HepG2 (cell line): Measurements from ENCODE around the gene TNFAIP3. TPM values are rescaled to one million over a fixed set of nuclear protein-coding genes. Genes with fewer than 3 reads are reported as not detected.

Source experiments
- AGO1 ChIP-seq: fragments of 200-400 bp; formaldehyde crosslinking; IDR thresholded peaks from 2 replicates; pipeline ENCODE4 v1.6.1; 2017; ENCODE audit warnings: mild to moderate bottlenecking, low read depth, low read length, moderate library complexity; ENCODE audit not compliant: poor library complexity, severe bottlenecking
- AGO2 ChIP-seq: fragments of 200-400 bp; formaldehyde crosslinking; optimal IDR thresholded peaks from 2 replicates; pipeline ENCODE3; 2017; ENCODE audit warnings: mild to moderate bottlenecking, low read depth, low read length, moderate library complexity
- ARID2 ChIP-seq: sonication (generic); formaldehyde crosslinking; IDR thresholded peaks from 2 replicates; pipeline ENCODE4 v1.8.1; 2022; ENCODE audit warnings: mild to moderate bottlenecking, missing genetic modification reagents, borderline replicate concordance
- BRCA1 ChIP-seq: sonication (generic); formaldehyde crosslinking; IDR thresholded peaks from 2 replicates; pipeline ENCODE4 v1.4.0; 2020; ENCODE audit warnings: missing genetic modification reagents
- GABPA ChIP-seq, 2 experiments: IDR thresholded peaks; 2 replicates each; pipeline ENCODE4 v1.6.1; 2011 to 2016; ENCODE audit warnings: low read depth in 2 of 2, low read length in 1 of 2, missing biosample characterization in 1 of 2, missing genetic modification characterization in 1 of 2
- HNF4G ChIP-seq, 2 experiments: sonication (generic) in 1 of 2; formaldehyde crosslinking in 1 of 2; IDR thresholded peaks; 2 replicates each; pipeline versions ENCODE4 v1.4.0 to v1.6.1; 2011 to 2020; ENCODE audit warnings: borderline replicate concordance in 2 of 2, low read depth in 2 of 2, mild to moderate bottlenecking in 2 of 2, low read length in 1 of 2, missing genetic modification reagents in 1 of 2, moderate library complexity in 1 of 2
- NCOA5 ChIP-seq: sonication (generic); formaldehyde crosslinking; IDR thresholded peaks from 2 replicates; pipeline ENCODE4 v1.4.0; 2020; ENCODE audit warnings: missing genetic modification reagents
- NR1H2 ChIP-seq: sonication (generic); formaldehyde crosslinking; IDR thresholded peaks from 2 replicates; pipeline ENCODE4 v1.8.1; 2022; ENCODE audit warnings: low read depth, missing genetic modification reagents, borderline replicate concordance
- POLR2A ChIP-seq, 2 experiments: IDR thresholded peaks; 2 replicates each; pipeline ENCODE4 v1.6.1; 2011; ENCODE audit warnings: low read depth in 2 of 2, low read length in 2 of 2, mild to moderate bottlenecking in 1 of 2, moderate library complexity in 1 of 2; ENCODE audit not compliant: insufficient read depth in 1 of 2
- TEAD3 ChIP-seq: optimal IDR thresholded peaks from 2 replicates; pipeline ENCODE3; 2016; ENCODE audit warnings: borderline replicate concordance
- TFE3 ChIP-seq: IDR thresholded peaks from 2 replicates; pipeline ENCODE4 v1.6.1; 2016
- TIGD3 ChIP-seq: sonication (generic); formaldehyde crosslinking; IDR thresholded peaks from 2 replicates; pipeline ENCODE4 v1.5.1; 2020; ENCODE audit warnings: mild to moderate bottlenecking, missing genetic modification reagents, borderline replicate concordance
- ZBTB4 ChIP-seq: sonication (generic); formaldehyde crosslinking; IDR thresholded peaks from 2 replicates; pipeline ENCODE4 v1.4.0; 2020; ENCODE audit warnings: missing genetic modification reagents, mild to moderate bottlenecking, borderline replicate concordance
- ZNF205 ChIP-seq: IDR thresholded peaks from 2 replicates; pipeline ENCODE4 v1.6.1; 2018; ENCODE audit warnings: missing biosample characterization, missing genetic modification reagents
- ZNF619 ChIP-seq: sonication (generic); formaldehyde crosslinking; IDR thresholded peaks from 2 replicates; pipeline ENCODE4 v1.4.0; 2020; ENCODE audit warnings: mild to moderate bottlenecking, missing genetic modification reagents
- ZNF672 ChIP-seq: sonication (generic); formaldehyde crosslinking; IDR thresholded peaks from 2 replicates; pipeline ENCODE4 v1.8.1; 2022; ENCODE audit warnings: missing genetic modification reagents
- polyA plus RNA-seq, 8 experiments: library from polyadenylated mRNA; depleted of rRNA in 3 of 8; stranded (reverse) in 7 of 8; unstranded in 1 of 8; fragments of >200 nt; fragmentation: Illumina TruSeq in 4 of 8; extraction: Trizol in 4 of 8; gene quantifications; 2 replicates each; pipeline versions ENCODE4 v1.2.1 to v1.2.3, GENCODE V29; 2011 to 2016; ENCODE audit warnings: low read depth in 4 of 8, missing spikeins in 1 of 8, mixed read lengths in 1 of 8; ENCODE audit not compliant: insufficient read depth in 1 of 8
- total RNA-seq, 5 experiments: library from RNA; depleted of rRNA; stranded (reverse); fragments of >200 nt; fragmentation: Illumina TruSeq; extraction: Trizol; gene quantifications; 2 replicates each; pipeline ENCODE4 v1.2.3, GENCODE V29; 2016; ENCODE audit warnings: low read depth in 1 of 5

TNFAIP3 gene
- total and polyA plus RNA-seq, 2 of the 13 experiments (the other 11 are each of a cell fraction or from before 2014, with no cell fraction given) = 28.2 to 47.1 TPM

GRCh38 chr6:137883400-137884148 lies 16.5 kb downstream of the TNFAIP3 start (continued):
- no peak for TF ChIP-seq ZBTB4 (CRISPR knock-in tag)
- TF ChIP-seq GABPA (IDR thresholded peaks at IDR 0.05; ENCODE audit: low read depth, low read length) = no peak
- TF ChIP-seq GABPA (CRISPR knock-in tag; IDR thresholded peaks at IDR 0.05; ENCODE audit: low read depth) = no peak
- TF ChIP-seq BRCA1 (CRISPR knock-in tag) = no peak
- no peak for TF ChIP-seq HNF4G (IDR thresholded peaks at IDR 0.05; ENCODE audit: borderline replicate concordance, low read depth, low read length)
- no peak for TF ChIP-seq HNF4G (CRISPR knock-in tag; IDR thresholded peaks at IDR 0.05; ENCODE audit: borderline replicate concordance, low read depth)
- TF ChIP-seq ZNF205 (CRISPR knock-in tag) = no peak
- peak in 1 of 2 experiments; percentile 49; a peak in 2 of 4 replicates for TF ChIP-seq POLR2A (IDR thresholded peaks at IDR 0.05; ENCODE audit: insufficient read depth in 1 of 2, low read depth in 2 of 2, low read length in 2 of 2)
- TF ChIP-seq AGO1 = peak; percentile 49
- TF ChIP-seq TFE3 = no peak
- TF ChIP-seq TEAD3 = no peak
- peak; percentile 95 for TF ChIP-seq AGO2
- no peak for TF ChIP-seq NR1H2 (CRISPR knock-in tag)
- TF ChIP-seq ZNF619 (CRISPR knock-in tag) = no peak
- no peak for TF ChIP-seq TIGD3 (CRISPR knock-in tag)
- TF ChIP-seq NCOA5 (CRISPR knock-in tag) = no peak
- TF ChIP-seq ARID2 (CRISPR knock-in tag) = 0 out of 2 replicates have a peak, but pooled peaks have one; percentile 30
- TF ChIP-seq ZNF672 (CRISPR knock-in tag) = no peak
